A549 (cell line): ENCODE results near the gene TCEA2. TPM values are rescaled to one million over a fixed set of nuclear protein-coding genes. Genes with fewer than 3 reads are reported as not detected.

Experiments
- ATAC-seq, 2 experiments: fragments of 200-7000 bp in 1 of 2; fragments of >200 bp in 1 of 2; cut with Nextera tagmentation in 1 of 2; cut with Tn5 transposase in 1 of 2; 3 replicates each; pipeline versions ENCODE4 v1.8.0 to v1.9.1; 2018 to 2020; ENCODE audit warnings: mild to moderate bottlenecking in 1 of 2, moderate library complexity in 1 of 2
- CTCF ChIA-PET: fragments of 300-600 bp; sonication (Branson Sonifier 250); formaldehyde crosslinking; extraction: SDS; loops from one replicate; lab custom pipeline; 2021; ENCODE audit warnings: antibody characterized with exemption, inconsistent platforms; lab: Yijun Ruan, JAX
- POLR2A ChIA-PET: fragments of 350-600 bp; formaldehyde crosslinking; extraction: SDS; loops from one replicate; lab custom pipeline; 2021; ENCODE audit warnings: antibody characterized with exemption, inconsistent platforms; lab: Yijun Ruan, JAX
- DNase-seq, 2 experiments: peaks; one replicate each; pipeline versions ENCODE4 v3.0.0 to v3.0.0-alpha.2; 2011 to 2016; ENCODE audit warnings: low read depth in 1 of 2, low spot score in 1 of 2
- FAIRE-seq: peaks from 2 replicates; lab custom pipeline; 2011; peaks lifted over from hg19 to GRCh38; lab: Jason Lieb, UNC
- H3K27ac ChIP-seq, 2 experiments: fragments of >200 bp; sonication (Bioruptor Twin); formaldehyde crosslinking; 3 replicates each; pipeline ENCODE4 v1.5.1; 2016 to 2017
- H3K4me1 ChIP-seq: fragments of >200 bp; sonication (Bioruptor Twin); formaldehyde crosslinking; 3 replicates; pipeline ENCODE4 v1.6.1; 2016
- H3K4me2 ChIP-seq: fragments of >200 bp; sonication (Bioruptor Twin); formaldehyde crosslinking; 3 replicates; pipeline ENCODE4 v1.6.1; 2016
- H3K4me3 ChIP-seq: fragments of >200 bp; sonication (Bioruptor Twin); formaldehyde crosslinking; 3 replicates; pipeline ENCODE4 v1.5.1; 2016
- H3K9me3 ChIP-seq: fragments of >200 bp; sonication (Bioruptor Twin); formaldehyde crosslinking; 3 replicates; pipeline ENCODE4 v1.6.1; 2016
- CHD2 ChIP-seq: fragments of 150-350 bp; IDR thresholded peaks from 2 replicates; pipeline ENCODE4 v1.6.1; 2014; ENCODE audit warnings: low read length; ENCODE audit not compliant: partially characterized antibody
- FOSB ChIP-seq: fragments of 250-450 bp; sonication (Bioruptor Pico); IDR thresholded peaks from 2 replicates; pipeline ENCODE4 v1.5.0; 2020; ENCODE audit warnings: mild to moderate bottlenecking, moderate library complexity
- GATA3 ChIP-seq: IDR thresholded peaks from 2 replicates; pipeline ENCODE4 v1.6.1; 2012; ENCODE audit warnings: borderline replicate concordance
- HES2 ChIP-seq: fragments of >200 bp; sonication (Bioruptor Twin); formaldehyde crosslinking; IDR thresholded peaks from 2 replicates; pipeline ENCODE4 v1.6.1; 2016
- HOXA7 ChIP-seq: fragments of 250-450 bp; sonication (Bioruptor Pico); IDR thresholded peaks from 2 replicates; pipeline ENCODE4 v1.5.0; 2020; ENCODE audit warnings: mild to moderate bottlenecking, moderate library complexity
- KDM5A ChIP-seq: fragments of 200-600 bp; sonication (generic); IDR thresholded peaks from 2 replicates; pipeline ENCODE4 v1.6.1; 2016; ENCODE audit warnings: antibody characterized with exemption, mild to moderate bottlenecking
- MAX ChIP-seq: IDR thresholded peaks from 2 replicates; pipeline ENCODE4 v1.6.1; 2012
- PHF8 ChIP-seq: fragments of 200-600 bp; sonication (generic); IDR thresholded peaks from 2 replicates; pipeline ENCODE4 v1.6.1; 2016; ENCODE audit warnings: low read depth, mild to moderate bottlenecking, antibody characterized with exemption, moderate library complexity, borderline replicate concordance
- REST ChIP-seq: fragments of 200-600 bp; sonication (generic); IDR thresholded peaks from 2 replicates; pipeline ENCODE4 v1.6.1; 2016; ENCODE audit warnings: antibody characterized with exemption, mild to moderate bottlenecking, moderate library complexity
- SMC3 ChIP-seq: fragments of >200 bp; sonication (Bioruptor Twin); formaldehyde crosslinking; IDR thresholded peaks from 3 replicates; pipeline ENCODE4 v1.6.1; 2018; ENCODE audit warnings: inconsistent platforms
- SREBF2 ChIP-seq: fragments of 450-650 bp; IDR thresholded peaks from 2 replicates; pipeline ENCODE4 v1.6.1; 2014; ENCODE audit warnings: mild to moderate bottlenecking, moderate library complexity
- ZC3H11A ChIP-seq: fragments of 450-650 bp; IDR thresholded peaks from 2 replicates; pipeline ENCODE4 v1.6.1; 2014; ENCODE audit warnings: antibody characterized with exemption, mild to moderate bottlenecking
- ZSCAN20 ChIP-seq: fragments of 250-450 bp; sonication (Bioruptor Pico); IDR thresholded peaks from 2 replicates; pipeline ENCODE4 v1.8.0; 2022; ENCODE audit warnings: mild to moderate bottlenecking, moderate library complexity
- WGBS: methylation state at CpG from one replicate; pipeline ENCODE4 v1.1.6; 2017; ENCODE audit errors: missing lambda C conversion rate; 5-methylcytosine and 5-hydroxymethylcytosine counted together
- polyA plus RNA-seq, 4 experiments: library from polyadenylated mRNA; depleted of rRNA in 3 of 4; stranded (reverse); fragments of >200 nt; fragmentation: RNase III in 1 of 4; extraction: RNeasy Plus Mini Kit Qiagen cat#74134 plus additional on column Dnase treatment in 1 of 4; gene quantifications; 2 replicates in 3 of 4; 3 replicates in 1 of 4; pipeline ENCODE4 v1.2.3, GENCODE V29; 2011 to 2017

TCEA2 gene
- polyA plus RNA-seq, 2 of the 4 experiments (the other 2 are of a cell fraction) = 11.2 to 29.8 TPM

GRCh38 chr20:64101731-64102621 is 39.0 kb downstream of the TCEA2 start (continued):
- TF ChIP-seq REST = no peak
- peak; percentile 29; the same call in 1 of the 2 replicates for TF ChIP-seq PHF8
- no peak for TF ChIP-seq FOSB
- TF ChIP-seq GATA3 = no peak
- TF ChIP-seq HES2 = no peak
- no peak for TF ChIP-seq ZC3H11A
- no peak for TF ChIP-seq KDM5A
- TF ChIP-seq MAX = 0 out of 2 replicates have a peak, but pooled peaks have one; percentile 36
- peak; percentile 44 for TF ChIP-seq SMC3
- no peak for TF ChIP-seq CHD2
- TF ChIP-seq HOXA7 = no peak

- Histone ChIP-seq H3K4me1 (0 out of 3 replicates have a peak, but pooled peaks cover 6% of the 10 kb centered on the region), H3K4me3 (peak overlapping the region; percentile 71), H3K9me3 (no peaks in the 10 kb centered on the region), H3K4me2 (peak overlapping the region; percentile 100), H3K27ac (peak overlapping the region; percentile 81 to 91; a peak in 5 of 6 replicates)
- no peak for DNase-seq
- no peak for FAIRE-seq
- CTCF ChIA-PET = interaction anchor here (0.8 to 6.1 kb wide), 13 partner anchors 10 to 64 kb away, joined by 3 to 58 read pairs (median 4); partner anchors contain the start of genes LKAAEAR1, OPRL1 and RGS19
- TF ChIP-seq SREBF2 = no peak
- no peak for TF ChIP-seq GATA3
- POLR2A ChIA-PET = no interaction called here
- ATAC-seq = peak in 1 of 2 experiments; percentile 41; a peak in 3 of 6 replicates
- 80% methylated on average over 15 of the region's 30 CpGs for WGBS
These were observed 39.8 kb downstream of the TCEA2 start for GRCh38 chr20:64102647-64103354.

GRCh38 chr20:64103871-64104666 is 41.1 kb downstream of the TCEA2 start:
- 0 out of 3 replicates have a peak, but pooled peaks cover 6% of the 10 kb centered on the region for H3K4me1 ChIP-seq
- H3K4me2 ChIP-seq = no peak overlapping the region
- no peak overlapping the region for H3K27ac ChIP-seq
- FAIRE-seq (no peak), DNase-seq (no peak), ATAC-seq (no peak)
- no peak for TF ChIP-seq ZSCAN20 (CRISPR knock-in tag)
- no peak overlapping the region for H3K4me3 ChIP-seq
- no peaks in the 10 kb centered on the region for H3K9me3 ChIP-seq
- WGBS = 81% methylated on average over 10 of the region's 20 CpGs
- CTCF ChIA-PET = interaction anchor here (1.1 to 6.1 kb wide), 3 partner anchors 9 to 17 kb away, joined by 3 to 58 read pairs (median 39); no protein-coding TSS in a partner anchor
- POLR2A ChIA-PET = no interaction called here
